Prostate gland (tissue), 2 donors: Measurements from ENCODE around the gene FPR3. TPM values are rescaled to one million over a fixed set of nuclear protein-coding genes. Genes with fewer than 3 reads are reported as not detected.
"Not testable (repeated sequence)": the region's sequence is repeated elsewhere in the genome, so short reads cannot be mapped to it uniquely, and the experiment has no call there.

Experiments used
- DNase-seq: peaks from one replicate; pipeline ENCODE4 v3.0.0-alpha.2; 2019; ENCODE audit warnings: low spot score
- H3K27ac ChIP-seq, 2 donors: fragments of 200-600 bp; sonication (generic); 2 replicates each; pipeline ENCODE4 v1.5.1; 2017 to 2019
- H3K27me3 ChIP-seq: fragments of 200-600 bp; sonication (generic); replicated peaks from 2 replicates; pipeline ENCODE4 v1.5.1; 2019; ENCODE audit not compliant: insufficient read depth
- H3K36me3 ChIP-seq, 2 donors: fragments of 200-600 bp; sonication (generic); 1 replicate in 1 of 2; 2 replicates in 1 of 2; pipeline versions ENCODE4 v1.5.1 to v1.8.1; 2017 to 2019
- H3K4me1 ChIP-seq: fragments of 200-600 bp; sonication (generic); replicated peaks from 2 replicates; pipeline ENCODE4 v1.5.1; 2019
- H3K4me3 ChIP-seq, 2 donors: fragments of 200-600 bp; sonication (generic); 2 replicates each; pipeline ENCODE4 v1.5.1; 2017 to 2019
- H3K9me3 ChIP-seq: fragments of 200-600 bp; sonication (generic); 2 replicates; pipeline ENCODE4 v1.5.1; 2017
- CTCF ChIP-seq, 4 experiments: fragments of 200-600 bp in 2 of 4; fragments of 450-650 bp in 2 of 4; sonication (generic) in 2 of 4; IDR thresholded peaks; 1 replicate in 3 of 4; 2 replicates in 1 of 4; pipeline ENCODE4 v1.5.1; 2016 to 2019; ENCODE audit warnings: antibody characterized with exemption in 4 of 4, mild to moderate bottlenecking in 2 of 4, moderate library complexity in 2 of 4
- POLR2A ChIP-seq: fragments of 450-650 bp; IDR thresholded peaks from one replicate; pipeline ENCODE4 v1.6.1; 2016; ENCODE audit warnings: antibody characterized with exemption, mild to moderate bottlenecking
- POLR2AphosphoS5 ChIP-seq: sonication (generic); formaldehyde crosslinking; IDR thresholded peaks from one replicate; pipeline ENCODE4 v1.6.1; 2017; ENCODE audit warnings: antibody characterized with exemption
- WGBS: methylation state at CpG from one replicate; pipeline ENCODE4 v1.1.5; 2018; 5-methylcytosine and 5-hydroxymethylcytosine counted together
- intact Hi-C: fragments of 100-400 bp; cut with DNase I; formaldehyde crosslinking; loops from one replicate; pipeline ENCODE4 v1.14.2; 2022
- total RNA-seq, 2 donors: library from RNA; depleted of rRNA; stranded (reverse); fragments of >200 nt; gene quantifications; one replicate each; pipeline ENCODE4 v1.1.0, GENCODE V29; 2016

FPR3 gene
- total RNA-seq, 2 donors from 2014 or later: 1.0 to 4.8 TPM

GRCh38 chr19:51802775-51803174 lies 7.8 kb downstream of the FPR3 start:
- TF ChIP-seq POLR2AphosphoS5 (no peak), POLR2A (no peak), CTCF (IDR thresholded peaks at IDR 0.05) (no peak)
- Histone ChIP-seq H3K27ac (no peak overlapping the region), H3K36me3 (no peaks in the 10 kb centered on the region), H3K4me3 (no peak overlapping the region), H3K27me3 (no peaks in the 10 kb centered on the region), H3K4me1 (no peaks in the 10 kb centered on the region), H3K9me3 (no peaks in the 10 kb centered on the region)
- intact Hi-C loops: no loop called here
- DNase-seq: no peak
- WGBS: 89% methylated on average over 2 of the region's 2 CpGs

DNA sequence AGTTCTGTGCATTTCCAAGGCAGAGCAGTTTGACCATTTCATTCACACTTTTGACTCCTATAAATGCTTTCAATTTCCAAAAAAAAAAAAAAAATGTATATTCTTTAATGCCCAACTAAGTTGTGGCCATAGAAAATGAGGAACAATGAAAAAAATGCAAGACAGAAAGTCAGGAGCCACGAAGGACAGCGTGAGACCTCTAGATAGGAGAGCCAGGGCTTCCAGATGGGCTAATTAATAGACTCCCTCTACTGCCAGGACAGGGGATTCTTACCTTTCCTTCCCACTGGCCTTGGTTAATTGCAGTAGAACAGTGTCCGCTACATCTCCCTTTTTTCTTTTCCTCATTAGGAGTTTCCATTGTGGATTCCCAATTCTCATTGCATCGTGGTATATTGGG lies 8.6 kb downstream of the FPR3 start:
- no peaks in the 10 kb centered on the region for H3K27me3 ChIP-seq
- no peaks in the 10 kb centered on the region for H3K4me1 ChIP-seq
- H3K36me3 ChIP-seq: no peaks in the 10 kb centered on the region
- TF ChIP-seq POLR2A (no peak), POLR2AphosphoS5 (no peak), CTCF (IDR thresholded peaks at IDR 0.05) (no peak)
- H3K9me3 ChIP-seq: no peaks in the 10 kb centered on the region
- no peak for DNase-seq
- no peak overlapping the region for H3K4me3 ChIP-seq
- intact Hi-C loops: no loop called here
- 81% methylated on average over 4 of the region's 4 CpGs for WGBS
- no peak overlapping the region for H3K27ac ChIP-seq

DNA sequence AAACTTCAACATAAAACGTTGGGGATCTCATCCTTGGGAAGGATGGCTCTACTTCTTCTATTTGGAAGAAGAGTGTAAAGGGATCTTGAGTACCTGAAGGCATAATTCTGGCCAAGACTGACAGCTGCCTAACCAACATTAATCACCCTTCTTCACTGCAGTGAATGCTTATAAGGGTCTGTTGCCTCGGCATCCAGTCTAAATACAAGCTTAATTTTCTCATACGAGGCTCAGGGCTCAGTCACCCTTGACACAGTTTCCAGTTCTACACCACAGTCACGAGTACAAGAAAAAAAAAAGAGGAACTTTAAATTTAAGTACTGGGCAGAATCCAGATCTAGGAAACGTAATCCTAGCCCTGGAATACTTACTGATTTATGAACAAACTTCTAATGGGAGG lies 9.0 kb downstream of the FPR3 start:
- 66% methylated on average over 5 of the region's 5 CpGs for WGBS
- Histone ChIP-seq H3K4me3 (no peak overlapping the region), H3K9me3 (no peaks in the 10 kb centered on the region), H3K4me1 (no peaks in the 10 kb centered on the region), H3K27ac (no peak overlapping the region), H3K36me3 (no peaks in the 10 kb centered on the region), H3K27me3 (no peaks in the 10 kb centered on the region)
- intact Hi-C loops: no loop called here
- TF ChIP-seq POLR2AphosphoS5: no peak
- TF ChIP-seq POLR2A: no peak
- TF ChIP-seq CTCF (IDR thresholded peaks at IDR 0.05): no peak
- no peak for DNase-seq

GRCh38 chr19:51804789-51805188 lies 9.8 kb downstream of the FPR3 start:
- H3K9me3 ChIP-seq, H3K36me3 ChIP-seq, H3K4me1 ChIP-seq, H3K27me3 ChIP-seq, H3K27ac ChIP-seq, intact Hi-C loops, H3K4me3 ChIP-seq, DNase-seq: not testable (repeated sequence)
- WGBS: 37% methylated on average over 9 of the region's 9 CpGs

GRCh38 chr19:51805396-51805795 lies 10.4 kb downstream of the FPR3 start:
- intact Hi-C loops, H3K4me3 ChIP-seq, H3K4me1 ChIP-seq, H3K27me3 ChIP-seq, H3K9me3 ChIP-seq, H3K27ac ChIP-seq, DNase-seq, H3K36me3 ChIP-seq: not testable (repeated sequence)
- WGBS: 88% methylated on average over 8 of the region's 8 CpGs

DNA sequence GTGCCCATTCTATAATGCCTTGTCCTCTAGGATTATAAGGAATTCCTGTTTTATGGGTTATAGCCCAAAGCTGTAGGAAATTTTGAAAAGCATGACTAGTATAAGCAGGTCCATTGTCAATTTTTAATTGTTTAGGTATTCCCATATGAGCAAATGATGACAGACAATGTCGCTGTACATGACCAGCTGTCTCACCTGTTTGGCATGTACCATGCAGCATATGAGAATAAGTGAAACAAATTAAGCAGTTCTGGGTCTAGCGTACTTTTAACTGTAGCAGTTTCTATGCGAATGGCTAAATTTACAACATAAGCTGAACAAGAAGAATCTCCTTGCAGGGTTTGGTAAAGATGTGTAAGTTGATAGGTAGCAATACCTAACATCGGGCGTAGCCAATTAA lies 11.6 kb downstream of the FPR3 start:
- H3K9me3 ChIP-seq, H3K4me1 ChIP-seq, H3K27me3 ChIP-seq, H3K27ac ChIP-seq, H3K36me3 ChIP-seq, intact Hi-C loops, DNase-seq, H3K4me3 ChIP-seq: not testable (repeated sequence)
- WGBS: 75% methylated on average over 5 of the region's 5 CpGs
